Measurements from ENCODE around the gene FCMR. TPM values are rescaled to one million over a fixed set of nuclear protein-coding genes. Genes with fewer than 3 reads are reported as not detected.

FCMR gene
- total RNA-seq, 4 donors from 2014 or later: 0.88 to 4.2 (median 1.00) TPM; not detected in 1

GRCh38 chr1:206954459-206955342, 33.0 kb upstream of the FCMR start:
- Histone ChIP-seq H3K36me3 (no peaks in the 10 kb centered on the region), H3K9me3 (no peaks in the 10 kb centered on the region), H3K27me3 (no peaks in the 10 kb centered on the region), H3K4me3 (no peak overlapping the region), H3K4me1 (peaks cover 30 to 52% (median 39%) of the 10 kb centered on the region in 3 donors), H3K27ac (peak overlapping the region; percentile 71 to 88 (median 84))
- 61 to 66% methylated on average over 8 to 10 of the region's 10 CpGs for WGBS, 2 donors
- no peak for TF ChIP-seq CTCF (IDR thresholded peaks at IDR 0.05)
- no peak for TF ChIP-seq POLR2A (IDR thresholded peaks at IDR 0.05)
- intact Hi-C loops (cut with DNase I): no loop called here
- DNase-seq: no peak

- intact Hi-C loops (cut with DNase I): no loop called here
- peak overlapping the region; percentile 71 to 88 (median 84) for H3K27ac ChIP-seq
- 90% methylated on average over 2 of the region's 2 CpGs; no CpG with 5 or more reads in 1 of the 2 donors for WGBS, 2 donors
- no peak for TF ChIP-seq CTCF (IDR thresholded peaks at IDR 0.05)
- TF ChIP-seq POLR2A (IDR thresholded peaks at IDR 0.05): no peak
- peaks cover 30 to 52% (median 39%) of the 10 kb centered on the region in 3 donors for H3K4me1 ChIP-seq
- no peaks in the 10 kb centered on the region for H3K27me3 ChIP-seq
- H3K9me3 ChIP-seq: no peaks in the 10 kb centered on the region
- no peak for DNase-seq
- H3K36me3 ChIP-seq: no peaks in the 10 kb centered on the region
- H3K4me3 ChIP-seq: no peak overlapping the region
Measured at GRCh38 chr1:206953626-206954025, 31.9 kb upstream of the FCMR start.

- DNase-seq: no peak
- H3K4me3 ChIP-seq: no peak overlapping the region
- H3K36me3 ChIP-seq: no peaks in the 10 kb centered on the region
- TF ChIP-seq CTCF (IDR thresholded peaks at IDR 0.05): no peak
- no peak for TF ChIP-seq POLR2A (IDR thresholded peaks at IDR 0.05)
- H3K27ac ChIP-seq: peak overlapping the region; percentile 71 to 88 (median 84)
- no peaks in the 10 kb centered on the region for H3K27me3 ChIP-seq
- intact Hi-C loops (cut with DNase I): no loop called here
- H3K9me3 ChIP-seq: no peaks in the 10 kb centered on the region
- H3K4me1 ChIP-seq: peaks cover 30 to 52% (median 39%) of the 10 kb centered on the region in 3 donors
- 33 to 54% methylated on average over 1 to 3 of the region's 3 CpGs for WGBS, 2 donors
Measured at GRCh38 chr1:206953126-206953525, 31.4 kb upstream of the FCMR start.

- H3K36me3 ChIP-seq: no peaks in the 10 kb centered on the region
- no peak for DNase-seq
Measured at GRCh38 chr1:206952171-206952570, 30.4 kb upstream of the FCMR start.

More at GRCh38 chr1:206952171-206952570, 30.4 kb upstream of the FCMR start:
- TF ChIP-seq POLR2A (IDR thresholded peaks at IDR 0.05): no peak
- no peak for TF ChIP-seq CTCF (IDR thresholded peaks at IDR 0.05)
- no peaks in the 10 kb centered on the region for H3K9me3 ChIP-seq
- intact Hi-C loops (cut with DNase I): no loop called here
- peaks cover 30 to 52% (median 39%) of the 10 kb centered on the region in 3 donors for H3K4me1 ChIP-seq
- 48% methylated on average over 4 of the region's 4 CpGs for WGBS, 2 donors
- no peaks in the 10 kb centered on the region for H3K27me3 ChIP-seq
- H3K4me3 ChIP-seq: no peak overlapping the region
- H3K27ac ChIP-seq: peak overlapping the region; percentile 84 to 88 (median 84)
